Measurements from ENCODE around the gene SCN5A. TPM values are rescaled to one million over a fixed set of nuclear protein-coding genes. Genes with fewer than 3 reads are reported as not detected.

SCN5A gene
- total and polyA plus RNA-seq, 2 experiments from 2014 or later = 10.2 to 10.6 TPM

- Mint-ChIP-seq H3K36me3 (ENCODE audit: low read depth) (no peaks in the 10 kb centered on the region), H3K27ac (no peak overlapping the region), H3K9me3 (no peaks in the 10 kb centered on the region), H3K4me3 (no peak overlapping the region), H3K27me3 (ENCODE audit: insufficient read depth, low read depth, poor library complexity) (peaks cover 2% of the 10 kb centered on the region), H3K4me1 (peaks cover 2% of the 10 kb centered on the region; the same call in 2 of the 3 replicates)
- Histone ChIP-seq H3K79me2 (replicated peaks; ENCODE audit: insufficient read depth) (no peaks in the 10 kb centered on the region), H3K4me1 (ENCODE audit: insufficient read depth) (no peaks in the 10 kb centered on the region), H3K27me3 (ENCODE audit: insufficient read depth) (no peaks in the 10 kb centered on the region), H2AFZ (no peak overlapping the region), H3K4me2 (no peak overlapping the region), H3F3A (replicated peaks; ENCODE audit: low read depth) (no peaks in the 10 kb centered on the region), H4K20me1 (replicated peaks; ENCODE audit: insufficient read depth) (no peaks in the 10 kb centered on the region), H3K4me3 (no peak overlapping the region), H3K36me3 (ENCODE audit: insufficient read depth) (no peaks in the 10 kb centered on the region), H3K9me2 (ENCODE audit: insufficient read depth) (no peaks in the 10 kb centered on the region), H3K27ac (ENCODE audit: low read depth) (no peak overlapping the region)
- TF ChIP-seq ZNF114 (CRISPR knock-in tag; IDR thresholded peaks at IDR 0.05) = no peak
- TF ChIP-seq STAT1 (IDR thresholded peaks at IDR 0.05; ENCODE audit: unreplicated experiment) = no peak
- TF ChIP-seq NANOG (IDR thresholded peaks at IDR 0.05; ENCODE audit: borderline replicate concordance) = no peak
- TF ChIP-seq ETS1 (IDR thresholded peaks at IDR 0.05) = no peak
- no peak for TF ChIP-seq JUNB (IDR thresholded peaks at IDR 0.05; ENCODE audit: unreplicated experiment)
- no peak for TF ChIP-seq EZH2 (IDR thresholded peaks at IDR 0.05; ENCODE audit: low read depth, unreplicated experiment)
- no peak for TF ChIP-seq CREB1 (CRISPR knock-in tag; IDR thresholded peaks at IDR 0.05; ENCODE audit: low read depth)
- TF ChIP-seq REST (IDR thresholded peaks at IDR 0.05; ENCODE audit: unreplicated experiment) = no peak
- no peak for TF ChIP-seq POLR2AphosphoS5 (IDR thresholded peaks at IDR 0.05; ENCODE audit: low read depth)
- TF ChIP-seq ZNF331 (CRISPR knock-in tag; IDR thresholded peaks at IDR 0.05; ENCODE audit: low read depth) = no peak
- TF ChIP-seq ZNF462 (CRISPR knock-in tag; IDR thresholded peaks at IDR 0.05) = no peak
- no peak for TF ChIP-seq EZH2phosphoT487 (IDR thresholded peaks at IDR 0.05; ENCODE audit: unreplicated experiment)
- TF ChIP-seq CTCF (conservative IDR thresholded peaks at IDR 0.05; ENCODE audit: low read depth in 2 of 2) = no peak
- no peak for DNase-seq (ENCODE audit: low spot score)
- no peak for ATAC-seq
These were observed 37.8 kb upstream of the SCN5A start for GRCh38 chr3:38687321-38687720.
